Endothelial cell of umbilical vein (primary cell): ENCODE results near the gene IL20. TPM values are rescaled to one million over a fixed set of nuclear protein-coding genes. Genes with fewer than 3 reads are reported as not detected.

Source experiments
- BruUV-seq: library from RNA; stranded (reverse); fragments of 400-500 nt; replicated peaks from 2 replicates; lab custom pipeline; 2021; lab: Mats Ljungman, UMichigan
- CTCF ChIA-PET: fragments of 300-600, 350-600 bp; sonication (Branson Sonifier 250); formaldehyde crosslinking; loops from one replicate; lab custom pipeline; 2021; ENCODE audit warnings: antibody characterized with exemption, inconsistent platforms; lab: Charles Lee
- POLR2A ChIA-PET: fragments of 300-600, 350-600 bp; sonication (Branson Sonifier 250); formaldehyde crosslinking; loops from one replicate; lab custom pipeline; 2021; ENCODE audit warnings: antibody characterized with exemption, inconsistent platforms; lab: Charles Lee
- DNase-seq: peaks from one replicate; pipeline ENCODE4 v3.0.0-alpha.2; 2011; ENCODE audit warnings: low read depth, low spot score
- FAIRE-seq: peaks from 2 replicates; lab custom pipeline; 2011; peaks lifted over from hg19 to GRCh38; lab: Jason Lieb, UNC
- H2AFZ ChIP-seq: 2 replicates; pipeline ENCODE4 v1.6.0; 2012; ENCODE audit warnings: low read depth, low read length, control low read depth, inconsistent platforms
- H3K27ac ChIP-seq: 2 replicates; pipeline ENCODE4 v1.5.1; 2011; ENCODE audit warnings: low read depth, mild to moderate bottlenecking, control low read depth, low read length, moderate library complexity; ENCODE audit not compliant: insufficient read depth
- H3K27me3 ChIP-seq, 2 experiments: 2 replicates each; pipeline versions ENCODE4 v1.6.0 to v1.6.1; 2011; ENCODE audit warnings: low read length in 2 of 2, mixed read lengths in 1 of 2; ENCODE audit not compliant: control insufficient read depth in 2 of 2, insufficient read depth in 2 of 2
- H3K36me3 ChIP-seq, 2 experiments: 2 replicates in 1 of 2; 3 replicates in 1 of 2; pipeline ENCODE4 v1.5.1; 2011; ENCODE audit warnings: low read length in 2 of 2, mild to moderate bottlenecking in 1 of 2, moderate library complexity in 1 of 2; ENCODE audit not compliant: control insufficient read depth in 2 of 2, insufficient read depth in 2 of 2; ENCODE audit errors: extremely low read depth in 1 of 2
- H3K4me1 ChIP-seq: 3 replicates; pipeline ENCODE4 v1.5.1; 2011; ENCODE audit warnings: mild to moderate bottlenecking, low read length; ENCODE audit not compliant: control insufficient read depth, insufficient read depth; ENCODE audit errors: extremely low read depth
- H3K4me2 ChIP-seq: 2 replicates; pipeline ENCODE4 v1.6.1; 2011; ENCODE audit warnings: low read length, control low read depth, mixed read lengths; ENCODE audit not compliant: insufficient read depth
- H3K4me3 ChIP-seq, 3 experiments: fragments of 200-600 bp in 1 of 3; sonication (generic), shearing (Covaris generic) in 1 of 3; replicated peaks in 1 of 3; 2 replicates each; pipeline ENCODE4 v1.5.1; 2011 to 2016; ENCODE audit warnings: control low read depth in 3 of 3, low read length in 3 of 3, mild to moderate bottlenecking in 2 of 3, inconsistent platforms in 1 of 3, low read depth in 1 of 3, moderate library complexity in 1 of 3; ENCODE audit not compliant: insufficient read depth in 1 of 3
- H3K79me2 ChIP-seq: 2 replicates; pipeline ENCODE4 v1.6.0; 2012; ENCODE audit warnings: low read length, inconsistent platforms; ENCODE audit not compliant: control insufficient read depth, insufficient read depth
- H3K9ac ChIP-seq: replicated peaks from 2 replicates; pipeline ENCODE3; 2011; ENCODE audit warnings: low read length, control low read depth; ENCODE audit not compliant: insufficient read depth; ENCODE audit errors: extremely low read depth
- H3K9me1 ChIP-seq: replicated peaks from 3 replicates; pipeline ENCODE4 v1.6.0; 2011; ENCODE audit warnings: mild to moderate bottlenecking, low read length; ENCODE audit not compliant: control insufficient read depth, insufficient read depth; ENCODE audit errors: extremely low read depth
- H3K9me3 ChIP-seq: replicated peaks from 2 replicates; pipeline ENCODE4 v1.5.1; 2012; ENCODE audit warnings: low read length, inconsistent platforms; ENCODE audit not compliant: control insufficient read depth, insufficient read depth
- H4K20me1 ChIP-seq: replicated peaks from 2 replicates; pipeline ENCODE3; 2011; ENCODE audit warnings: mild to moderate bottlenecking, low read length; ENCODE audit not compliant: control insufficient read depth, insufficient read depth; ENCODE audit errors: extremely low read depth
- EZH2 ChIP-seq: IDR thresholded peaks from 2 replicates; pipeline ENCODE4 v1.6.1; 2012; ENCODE audit warnings: borderline replicate concordance, low read depth, mild to moderate bottlenecking, moderate library complexity, low read length, inconsistent platforms; ENCODE audit not compliant: severe bottlenecking
- FOS ChIP-seq: IDR thresholded peaks from 2 replicates; pipeline ENCODE4 v1.6.1; 2011; ENCODE audit warnings: mild to moderate bottlenecking, low read length, moderate library complexity, borderline replicate concordance; ENCODE audit not compliant: insufficient read depth
- GATA2 ChIP-seq: IDR thresholded peaks from 2 replicates; pipeline ENCODE4 v1.7.0; 2011; ENCODE audit warnings: low read depth, mild to moderate bottlenecking, moderate library complexity, mixed read lengths, low read length; ENCODE audit not compliant: insufficient read length, insufficient read depth
- JUN ChIP-seq: IDR thresholded peaks from 2 replicates; pipeline ENCODE4 v1.6.1; 2011; ENCODE audit warnings: borderline replicate concordance, low read depth; ENCODE audit not compliant: insufficient read length, insufficient read depth
- MYC ChIP-seq: IDR thresholded peaks from one replicate; pipeline ENCODE4 v1.6.1; 2011; ENCODE audit warnings: mild to moderate bottlenecking, low read depth, low read length
- POLR2A ChIP-seq: IDR thresholded peaks from 2 replicates; pipeline ENCODE4 v1.6.1; 2012; ENCODE audit warnings: low read depth, mild to moderate bottlenecking, control low read depth, low read length
- POLR2AphosphoS5 ChIP-seq: IDR thresholded peaks from 2 replicates; pipeline ENCODE4 v1.6.1; 2012; ENCODE audit warnings: low read depth, mild to moderate bottlenecking, control low read depth, low read length, moderate library complexity; ENCODE audit not compliant: insufficient read depth
- dilution Hi-C: fragments of 300-500 bp; cut with MboI; formaldehyde crosslinking; loops from one replicate; pipeline ENCODE4 v1.15.0; 2019; ENCODE audit warnings: low sequenced_read_pairs; ENCODE audit not compliant: extremely low pct_ligation_motif_present
- intact Hi-C: fragments of 100-400 bp; cut with micrococcal nuclease; formaldehyde crosslinking; loops from one replicate; pipeline ENCODE4 v1.10.0; 2022
- polyA plus RNA-seq, 4 experiments: library from polyadenylated mRNA; depleted of rRNA in 3 of 4; stranded (reverse) in 3 of 4; unstranded in 1 of 4; fragments of >200 nt; gene quantifications; 2 replicates each; pipeline versions ENCODE4 v1.2.1 to v1.2.3, GENCODE V29; 2011 to 2012; ENCODE audit warnings: missing spikeins in 1 of 4
- total RNA-seq: library from RNA; stranded (reverse); gene quantifications from 2 replicates; pipeline ENCODE4 v1.2.3, GENCODE V29; 2021
- TF ChIP-seq, protein P1 (sequence below): IDR thresholded peaks from 2 replicates; pipeline ENCODE4 v1.6.1; 2011; ENCODE audit not compliant: insufficient read depth, insufficient read length
- TF ChIP-seq, protein P2 (sequence below), 2 donors: IDR thresholded peaks; 1 replicate in 1 of 2; 2 replicates in 1 of 2; pipeline ENCODE4 v1.5.1; 2011; ENCODE audit warnings: low read length in 2 of 2, mild to moderate bottlenecking in 2 of 2, moderate library complexity in 2 of 2, control low read depth in 1 of 2, inconsistent platforms in 1 of 2, low read depth in 1 of 2; ENCODE audit not compliant: insufficient read depth in 1 of 2; ENCODE audit errors: extremely low read depth in 1 of 2

IL20 gene
- total and polyA plus RNA-seq, 2 donors (not counting 3 experiments of a cell fraction or from before 2014, with no cell fraction given): not detected

- DNase-seq: no peak
- BruUV-seq: no TSS peak
- CTCF ChIA-PET: no interaction called here
Observed at GRCh38 chr1:206826394-206826793, 39.0 kb upstream of the IL20 start.

More at GRCh38 chr1:206826394-206826793, 39.0 kb upstream of the IL20 start:
- TF ChIP-seq EZH2 (no peak), POLR2A (no peak), JUN (no peak), MYC (no peak), POLR2AphosphoS5 (no peak), FOS (no peak), GATA2 (no peak)
- TF ChIP-seq, protein P1, sequence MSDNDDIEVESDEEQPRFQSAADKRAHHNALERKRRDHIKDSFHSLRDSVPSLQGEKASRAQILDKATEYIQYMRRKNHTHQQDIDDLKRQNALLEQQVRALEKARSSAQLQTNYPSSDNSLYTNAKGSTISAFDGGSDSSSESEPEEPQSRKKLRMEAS: no peak
- TF ChIP-seq, protein P2, sequence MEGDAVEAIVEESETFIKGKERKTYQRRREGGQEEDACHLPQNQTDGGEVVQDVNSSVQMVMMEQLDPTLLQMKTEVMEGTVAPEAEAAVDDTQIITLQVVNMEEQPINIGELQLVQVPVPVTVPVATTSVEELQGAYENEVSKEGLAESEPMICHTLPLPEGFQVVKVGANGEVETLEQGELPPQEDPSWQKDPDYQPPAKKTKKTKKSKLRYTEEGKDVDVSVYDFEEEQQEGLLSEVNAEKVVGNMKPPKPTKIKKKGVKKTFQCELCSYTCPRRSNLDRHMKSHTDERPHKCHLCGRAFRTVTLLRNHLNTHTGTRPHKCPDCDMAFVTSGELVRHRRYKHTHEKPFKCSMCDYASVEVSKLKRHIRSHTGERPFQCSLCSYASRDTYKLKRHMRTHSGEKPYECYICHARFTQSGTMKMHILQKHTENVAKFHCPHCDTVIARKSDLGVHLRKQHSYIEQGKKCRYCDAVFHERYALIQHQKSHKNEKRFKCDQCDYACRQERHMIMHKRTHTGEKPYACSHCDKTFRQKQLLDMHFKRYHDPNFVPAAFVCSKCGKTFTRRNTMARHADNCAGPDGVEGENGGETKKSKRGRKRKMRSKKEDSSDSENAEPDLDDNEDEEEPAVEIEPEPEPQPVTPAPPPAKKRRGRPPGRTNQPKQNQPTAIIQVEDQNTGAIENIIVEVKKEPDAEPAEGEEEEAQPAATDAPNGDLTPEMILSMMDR (IDR thresholded peaks at IDR 0.05; ENCODE audit: extremely low read depth in 1 of 2, insufficient read depth in 1 of 2, low read depth in 1 of 2, low read length in 2 of 2): no peak
- Histone ChIP-seq H3K9me1 (no peaks in the 10 kb centered on the region), H3K4me2 (no peak overlapping the region), H3K4me3 (no peak overlapping the region), H2AFZ (no peak overlapping the region), H3K9me3 (no peaks in the 10 kb centered on the region), H3K9ac (no peak overlapping the region), H4K20me1 (no peaks in the 10 kb centered on the region), H3K27ac (no peak overlapping the region), H3K79me2 (no peaks in the 10 kb centered on the region), H3K36me3 (no peaks in the 10 kb centered on the region), H3K4me1 (peaks cover 5% of the 10 kb centered on the region), H3K27me3 (no peaks in the 10 kb centered on the region)
- POLR2A ChIA-PET: no interaction called here
- no peak for FAIRE-seq
- intact Hi-C loops: no loop called here
- dilution Hi-C loops: no loop called here
